Transverse colon (tissue), 4 donors: ENCODE measurements around the gene AKT3. TPM values are rescaled to one million over a fixed set of nuclear protein-coding genes. Genes with fewer than 3 reads are reported as not detected.

Experiments
- DNase-seq: peaks from one replicate; pipeline ENCODE4 v3.0.0-alpha.2; 2019
- H3K27ac ChIP-seq, 4 donors: fragments of 200-600 bp; sonication (generic); 2 replicates each; pipeline ENCODE4 v1.5.1; 2016 to 2018; ENCODE audit warnings: inconsistent platforms in 4 of 4
- H3K27me3 ChIP-seq: fragments of 200-600 bp; sonication (generic); 2 replicates; pipeline ENCODE4 v1.5.1; 2017; ENCODE audit warnings: inconsistent platforms
- H3K36me3 ChIP-seq, 4 donors: fragments of 200-600 bp; sonication (generic); 2 replicates each; pipeline ENCODE4 v1.5.1; 2017 to 2019; ENCODE audit warnings: inconsistent platforms in 4 of 4
- H3K4me1 ChIP-seq, 4 donors: fragments of 200-600 bp; sonication (generic); 2 replicates each; pipeline ENCODE4 v1.5.1; 2017 to 2020; ENCODE audit warnings: inconsistent platforms in 4 of 4
- H3K4me3 ChIP-seq, 4 donors: fragments of 200-600 bp; sonication (generic); 1 replicate in 1 of 4; 2 replicates in 3 of 4; pipeline versions ENCODE4 v1.5.1 to v1.6.1; 2017 to 2019; ENCODE audit warnings: inconsistent platforms in 4 of 4
- H3K9me3 ChIP-seq, 2 donors: fragments of 200-600 bp; sonication (generic); 2 replicates each; pipeline ENCODE4 v1.5.1; 2017 to 2019; ENCODE audit warnings: inconsistent platforms in 2 of 2
- EP300 ChIP-seq: sonication (generic); formaldehyde crosslinking; IDR thresholded peaks from one replicate; pipeline ENCODE4 v1.6.1; 2017; ENCODE audit warnings: antibody characterized with exemption, low read depth
- POLR2A ChIP-seq: fragments of 450-650 bp; IDR thresholded peaks from one replicate; pipeline ENCODE4 v1.6.1; 2016; ENCODE audit warnings: antibody characterized with exemption, mild to moderate bottlenecking, moderate library complexity
- POLR2AphosphoS5 ChIP-seq, 3 donors: sonication (generic); formaldehyde crosslinking; IDR thresholded peaks; one replicate each; pipeline ENCODE4 v1.6.1; 2016; ENCODE audit warnings: antibody characterized with exemption in 3 of 3
- WGBS, 2 donors: methylation state at CpG; one replicate each; pipeline ENCODE4 v1.1.5; 2018; ENCODE audit warnings: low coverage in 1 of 2; 5-methylcytosine and 5-hydroxymethylcytosine counted together
- in situ Hi-C, 4 donors: fragments of 200-750 bp; cut with MboI; loops; one replicate each; pipeline versions ENCODE4 v1.15.0 to v1.15.1; 2017; ENCODE audit warnings: low sequenced_read_pairs in 3 of 4, low pct_ligation_motif_present in 1 of 4, low pct_unique_long_range_greater_than_20kb in 1 of 4
- intact Hi-C: fragments of 100-400 bp; cut with DNase I; formaldehyde crosslinking; loops from one replicate; pipeline ENCODE4 v1.15.1; 2023; ENCODE audit warnings: low total_unique reads
- total RNA-seq, 4 donors: library from RNA; depleted of rRNA; stranded (reverse); fragments of >200 nt; gene quantifications; one replicate each; pipeline ENCODE4 v1.1.0, GENCODE V29; 2016
- TF ChIP-seq, protein P1 (sequence below), 5 experiments: fragments of 200-600 bp in 3 of 5; fragments of 450-650 bp in 2 of 5; sonication (generic) in 3 of 5; IDR thresholded peaks; 1 replicate in 2 of 5; 2 replicates in 3 of 5; pipeline ENCODE4 v1.5.1; 2016 to 2017; ENCODE audit warnings: antibody characterized with exemption in 5 of 5, inconsistent platforms in 3 of 5, mild to moderate bottlenecking in 2 of 5, moderate library complexity in 1 of 5

The AKT3 gene
- total RNA-seq, 4 donors from 2014 or later = 9.8 to 27.2 (median 19.4) TPM

- 92 to 94% methylated on average over 7 to 10 of the region's 10 CpGs for WGBS, 2 donors
- Histone ChIP-seq H3K4me1 (peaks cover 0 to 6% (median 1%) of the 10 kb centered on the region in 4 donors), H3K27me3 (no peaks in the 10 kb centered on the region), H3K4me3 (no peak overlapping the region), H3K27ac (no peak overlapping the region), H3K36me3 (peaks cover 0 to 4% (median 0%) of the 10 kb centered on the region in 4 donors), H3K9me3 (no peaks in the 10 kb centered on the region)
- TF ChIP-seq POLR2AphosphoS5 (IDR thresholded peaks at IDR 0.05) (no peak), POLR2A (no peak), EP300 (no peak)
- TF ChIP-seq, protein P1, sequence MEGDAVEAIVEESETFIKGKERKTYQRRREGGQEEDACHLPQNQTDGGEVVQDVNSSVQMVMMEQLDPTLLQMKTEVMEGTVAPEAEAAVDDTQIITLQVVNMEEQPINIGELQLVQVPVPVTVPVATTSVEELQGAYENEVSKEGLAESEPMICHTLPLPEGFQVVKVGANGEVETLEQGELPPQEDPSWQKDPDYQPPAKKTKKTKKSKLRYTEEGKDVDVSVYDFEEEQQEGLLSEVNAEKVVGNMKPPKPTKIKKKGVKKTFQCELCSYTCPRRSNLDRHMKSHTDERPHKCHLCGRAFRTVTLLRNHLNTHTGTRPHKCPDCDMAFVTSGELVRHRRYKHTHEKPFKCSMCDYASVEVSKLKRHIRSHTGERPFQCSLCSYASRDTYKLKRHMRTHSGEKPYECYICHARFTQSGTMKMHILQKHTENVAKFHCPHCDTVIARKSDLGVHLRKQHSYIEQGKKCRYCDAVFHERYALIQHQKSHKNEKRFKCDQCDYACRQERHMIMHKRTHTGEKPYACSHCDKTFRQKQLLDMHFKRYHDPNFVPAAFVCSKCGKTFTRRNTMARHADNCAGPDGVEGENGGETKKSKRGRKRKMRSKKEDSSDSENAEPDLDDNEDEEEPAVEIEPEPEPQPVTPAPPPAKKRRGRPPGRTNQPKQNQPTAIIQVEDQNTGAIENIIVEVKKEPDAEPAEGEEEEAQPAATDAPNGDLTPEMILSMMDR (IDR thresholded peaks at IDR 0.05) = no peak
- intact Hi-C loops (no loop called here), in situ Hi-C loops (no loop called here)
- no peak for DNase-seq
These were observed 350.3 kb downstream of the AKT3 start for GRCh38 chr1:243499711-243500110.

DNA sequence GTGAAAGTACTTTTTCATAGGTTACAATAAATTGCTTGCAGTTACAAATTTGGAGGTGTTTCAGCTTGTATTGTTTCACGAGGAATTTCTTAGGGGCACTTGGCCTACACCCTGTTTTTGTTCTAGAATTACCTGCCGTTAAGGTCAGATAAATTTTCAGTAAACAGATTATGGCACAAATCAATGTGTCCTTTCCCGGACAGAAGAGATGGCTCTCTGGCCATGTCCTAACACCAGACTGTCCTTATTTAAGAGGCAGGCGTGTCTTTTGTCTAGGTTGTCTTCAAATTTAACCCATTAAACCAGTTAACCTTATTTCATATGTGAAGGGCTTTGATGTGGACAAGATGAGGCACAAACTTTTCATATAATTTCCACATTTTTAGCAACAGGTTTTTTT lies 350.8 kb downstream of the AKT3 start:
- 83 to 94% methylated on average over 4 of the region's 4 CpGs for WGBS, 2 donors
- intact Hi-C loops (no loop called here), in situ Hi-C loops (no loop called here)
- peaks cover 0 to 6% (median 1%) of the 10 kb centered on the region in 4 donors for H3K4me1 ChIP-seq
- no peak overlapping the region for H3K4me3 ChIP-seq
- no peak overlapping the region for H3K27ac ChIP-seq
- no peaks in the 10 kb centered on the region for H3K36me3 ChIP-seq
- no peaks in the 10 kb centered on the region for H3K9me3 ChIP-seq
- TF ChIP-seq EP300 = no peak
- TF ChIP-seq POLR2A = no peak
- TF ChIP-seq, protein P1 (IDR thresholded peaks at IDR 0.05) = no peak
- TF ChIP-seq POLR2AphosphoS5 (IDR thresholded peaks at IDR 0.05) = no peak
- no peaks in the 10 kb centered on the region for H3K27me3 ChIP-seq
- DNase-seq = no peak

DNA sequence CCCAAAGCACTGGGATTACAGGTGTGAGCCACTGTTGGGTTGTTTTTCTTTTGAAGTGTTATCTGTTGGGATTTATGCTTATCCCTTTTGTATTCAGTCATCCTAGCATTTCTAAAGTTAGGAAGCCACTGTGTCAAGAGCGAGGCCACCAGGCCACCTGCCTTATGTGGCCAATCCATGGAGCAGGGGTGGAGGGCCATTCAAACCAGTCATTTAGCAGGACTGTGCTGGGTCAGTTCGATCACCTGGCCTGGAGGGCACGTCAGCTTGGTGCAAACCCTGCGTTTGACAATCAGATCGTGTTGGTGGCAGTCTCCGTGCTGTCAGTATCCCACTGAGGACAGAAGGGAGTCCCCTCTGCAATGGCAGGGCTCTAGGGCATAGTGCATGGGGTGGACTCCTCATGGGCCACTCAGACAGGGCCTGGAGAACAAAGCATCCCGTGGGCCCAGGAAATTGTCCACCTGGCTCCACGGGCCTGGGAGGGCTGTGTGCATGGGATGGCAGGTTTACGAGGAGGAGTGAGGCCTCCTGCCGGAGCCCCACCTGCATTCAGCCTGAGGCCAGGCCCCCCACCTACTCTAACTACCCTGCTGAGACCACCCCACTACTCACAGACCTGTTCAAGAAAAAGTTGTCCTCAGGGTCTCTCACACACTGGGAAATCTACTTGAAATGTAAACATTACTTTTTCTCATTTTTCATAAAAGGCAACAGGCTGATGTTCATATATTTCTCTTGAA lies 351.9 kb downstream of the AKT3 start:
- Histone ChIP-seq H3K36me3 (no peaks in the 10 kb centered on the region), H3K27me3 (no peaks in the 10 kb centered on the region), H3K4me1 (peaks cover 0 to 6% (median 1%) of the 10 kb centered on the region in 4 donors), H3K9me3 (no peaks in the 10 kb centered on the region), H3K4me3 (no peak overlapping the region), H3K27ac (no peak overlapping the region)
- TF ChIP-seq, protein P1 (IDR thresholded peaks at IDR 0.05) = no peak
- no peak for TF ChIP-seq POLR2AphosphoS5 (IDR thresholded peaks at IDR 0.05)
- WGBS, 2 donors = 93% methylated on average over 10 of the region's 10 CpGs; no CpG with 5 or more reads in 1 of the 2 donors
- in situ Hi-C loops (no loop called here), intact Hi-C loops (no loop called here)
- no peak for DNase-seq

GRCh38 chr1:243496806-243497205 lies 353.2 kb downstream of the AKT3 start:
- no peak for DNase-seq
- intact Hi-C loops = no loop called here
- TF ChIP-seq POLR2AphosphoS5 (IDR thresholded peaks at IDR 0.05) (no peak), EP300 (no peak), POLR2A (no peak)
- TF ChIP-seq, protein P1 (IDR thresholded peaks at IDR 0.05) = no peak

More at GRCh38 chr1:243496806-243497205, 353.2 kb downstream of the AKT3 start:
- 94 to 100% methylated on average over 3 to 11 of the region's 11 CpGs for WGBS, 2 donors
- H3K36me3 ChIP-seq = no peaks in the 10 kb centered on the region
- in situ Hi-C loops = no loop called here
- peak overlapping the region; percentile 50 to 81 (median 69) for H3K27ac ChIP-seq
- H3K27me3 ChIP-seq = no peaks in the 10 kb centered on the region
- peaks cover 0 to 6% (median 1%) of the 10 kb centered on the region in 4 donors for H3K4me1 ChIP-seq
- H3K9me3 ChIP-seq = no peaks in the 10 kb centered on the region
- H3K4me3 ChIP-seq = no peak overlapping the region
